HUES6 (cell line): ENCODE data around the gene SUMF1.

ENCODE experiments used
- H3K27ac ChIP-seq: 2 replicates; pipeline ENCODE4 v1.7.0; 2013; ENCODE audit warnings: low read depth, mild to moderate bottlenecking, low read length, inconsistent platforms
- H3K27me3 ChIP-seq: 2 replicates; pipeline ENCODE4 v1.6.1; 2013; ENCODE audit warnings: low read length; ENCODE audit not compliant: control insufficient read depth, insufficient read depth
- H3K36me3 ChIP-seq: 2 replicates; pipeline ENCODE4 v1.6.1; 2013; ENCODE audit warnings: low read length; ENCODE audit not compliant: control insufficient read depth, insufficient read depth
- H3K4me1 ChIP-seq: 2 replicates; pipeline ENCODE4 v1.6.1; 2013; ENCODE audit warnings: low read length; ENCODE audit not compliant: control insufficient read depth, insufficient read depth
- H3K4me3 ChIP-seq: 2 replicates; pipeline ENCODE4 v1.5.1; 2013; ENCODE audit warnings: low read depth, low read length
- H3K9ac ChIP-seq: one replicate; pipeline ENCODE4 v1.6.1; 2013; ENCODE audit warnings: mild to moderate bottlenecking, low read length
- H3K9me3 ChIP-seq: 2 replicates; pipeline ENCODE4 v1.6.1; 2013; ENCODE audit warnings: low read depth, low read length; ENCODE audit not compliant: control insufficient read depth, insufficient read depth

The SUMF1 gene

GRCh38 chr3:4398941-4399245 is 68.2 kb downstream of the SUMF1 start:
- Histone ChIP-seq H3K36me3 (no peaks in the 10 kb centered on the region), H3K9ac (no peak overlapping the region), H3K9me3 (no peaks in the 10 kb centered on the region), H3K4me1 (no peaks in the 10 kb centered on the region), H3K4me3 (no peak overlapping the region), H3K27me3 (no peaks in the 10 kb centered on the region), H3K27ac (no peak overlapping the region)

GRCh38 chr3:4398120-4398940 is 68.7 kb downstream of the SUMF1 start:
- no peak overlapping the region for H3K9ac ChIP-seq
- H3K27ac ChIP-seq = no peak overlapping the region
- no peaks in the 10 kb centered on the region for H3K36me3 ChIP-seq
- H3K9me3 ChIP-seq = no peaks in the 10 kb centered on the region
- H3K4me1 ChIP-seq = no peaks in the 10 kb centered on the region
- no peak overlapping the region for H3K4me3 ChIP-seq
- H3K27me3 ChIP-seq = no peaks in the 10 kb centered on the region

- Histone ChIP-seq H3K36me3 (no peaks in the 10 kb centered on the region), H3K27me3 (no peaks in the 10 kb centered on the region), H3K4me3 (no peak overlapping the region), H3K4me1 (no peaks in the 10 kb centered on the region), H3K27ac (no peak overlapping the region), H3K9ac (no peak overlapping the region), H3K9me3 (no peaks in the 10 kb centered on the region)
Observed at GRCh38 chr3:4397466-4397865, 69.6 kb downstream of the SUMF1 start.

- Histone ChIP-seq H3K36me3 (no peaks in the 10 kb centered on the region), H3K27ac (no peak overlapping the region), H3K9me3 (no peaks in the 10 kb centered on the region), H3K9ac (no peak overlapping the region), H3K4me1 (no peaks in the 10 kb centered on the region), H3K27me3 (no peaks in the 10 kb centered on the region), H3K4me3 (no peak overlapping the region)
Observed at GRCh38 chr3:4396542-4396941, 70.5 kb downstream of the SUMF1 start.

- no peak overlapping the region for H3K27ac ChIP-seq
Observed at GRCh38 chr3:4396006-4396405, 71.1 kb downstream of the SUMF1 start.

GRCh38 chr3:4395448-4395847 is 71.6 kb downstream of the SUMF1 start:
- no peak overlapping the region for H3K4me3 ChIP-seq
- H3K9me3 ChIP-seq = no peaks in the 10 kb centered on the region
- no peaks in the 10 kb centered on the region for H3K27me3 ChIP-seq
- no peaks in the 10 kb centered on the region for H3K36me3 ChIP-seq
- H3K9ac ChIP-seq = no peak overlapping the region
- H3K27ac ChIP-seq = no peak overlapping the region
- 0 out of 2 replicates have a peak, but pooled peaks cover 3% of the 10 kb centered on the region for H3K4me1 ChIP-seq

More at GRCh38 chr3:4396006-4396405, 71.1 kb downstream of the SUMF1 start:
- H3K27me3 ChIP-seq = no peaks in the 10 kb centered on the region
- no peak overlapping the region for H3K9ac ChIP-seq
- H3K36me3 ChIP-seq = no peaks in the 10 kb centered on the region
- H3K9me3 ChIP-seq = no peaks in the 10 kb centered on the region
- no peak overlapping the region for H3K4me3 ChIP-seq
- no peaks in the 10 kb centered on the region for H3K4me1 ChIP-seq

GRCh38 chr3:4394567-4394966 is 72.5 kb downstream of the SUMF1 start:
- H3K4me1 ChIP-seq = peaks cover 11% of the 10 kb centered on the region
- no peaks in the 10 kb centered on the region for H3K9me3 ChIP-seq
- no peaks in the 10 kb centered on the region for H3K36me3 ChIP-seq
- no peak overlapping the region for H3K9ac ChIP-seq
- no peak overlapping the region for H3K27ac ChIP-seq
- no peaks in the 10 kb centered on the region for H3K27me3 ChIP-seq
- H3K4me3 ChIP-seq = no peak overlapping the region

- Histone ChIP-seq H3K4me1 (peaks cover 16% of the 10 kb centered on the region), H3K27ac (no peak overlapping the region), H3K36me3 (no peaks in the 10 kb centered on the region), H3K9me3 (no peaks in the 10 kb centered on the region), H3K4me3 (no peak overlapping the region), H3K9ac (no peak overlapping the region), H3K27me3 (no peaks in the 10 kb centered on the region)
Observed at GRCh38 chr3:4394048-4394447, 73.0 kb downstream of the SUMF1 start.

GRCh38 chr3:4392992-4393391 is 74.1 kb downstream of the SUMF1 start:
- H3K4me1 ChIP-seq = peaks cover 19% of the 10 kb centered on the region
- H3K27ac ChIP-seq = no peak overlapping the region
- H3K27me3 ChIP-seq = no peaks in the 10 kb centered on the region
- no peak overlapping the region for H3K4me3 ChIP-seq
- H3K36me3 ChIP-seq = no peaks in the 10 kb centered on the region
- H3K9me3 ChIP-seq = no peaks in the 10 kb centered on the region
- no peak overlapping the region for H3K9ac ChIP-seq

GRCh38 chr3:4387210-4388204 is 79.6 kb downstream of the SUMF1 start:
- Histone ChIP-seq H3K27ac (no peak overlapping the region), H3K36me3 (no peaks in the 10 kb centered on the region), H3K27me3 (no peaks in the 10 kb centered on the region), H3K9me3 (no peaks in the 10 kb centered on the region), H3K4me3 (no peak overlapping the region), H3K9ac (no peak overlapping the region), H3K4me1 (peaks cover 19% of the 10 kb centered on the region)

GRCh38 chr3:4385201-4385600 is 81.9 kb downstream of the SUMF1 start:
- no peaks in the 10 kb centered on the region for H3K27me3 ChIP-seq
- H3K9ac ChIP-seq = no peak overlapping the region
- no peaks in the 10 kb centered on the region for H3K9me3 ChIP-seq
- no peak overlapping the region for H3K4me3 ChIP-seq
- peaks cover 14% of the 10 kb centered on the region for H3K4me1 ChIP-seq
- no peak overlapping the region for H3K27ac ChIP-seq
- no peaks in the 10 kb centered on the region for H3K36me3 ChIP-seq
